ENCODE results near the gene IRF5. TPM values are rescaled to one million over a fixed set of nuclear protein-coding genes. Genes with fewer than 3 reads are reported as not detected.

Gene IRF5
- total RNA-seq, 1 experiment from 2014 or later = 0.74 TPM

DNA sequence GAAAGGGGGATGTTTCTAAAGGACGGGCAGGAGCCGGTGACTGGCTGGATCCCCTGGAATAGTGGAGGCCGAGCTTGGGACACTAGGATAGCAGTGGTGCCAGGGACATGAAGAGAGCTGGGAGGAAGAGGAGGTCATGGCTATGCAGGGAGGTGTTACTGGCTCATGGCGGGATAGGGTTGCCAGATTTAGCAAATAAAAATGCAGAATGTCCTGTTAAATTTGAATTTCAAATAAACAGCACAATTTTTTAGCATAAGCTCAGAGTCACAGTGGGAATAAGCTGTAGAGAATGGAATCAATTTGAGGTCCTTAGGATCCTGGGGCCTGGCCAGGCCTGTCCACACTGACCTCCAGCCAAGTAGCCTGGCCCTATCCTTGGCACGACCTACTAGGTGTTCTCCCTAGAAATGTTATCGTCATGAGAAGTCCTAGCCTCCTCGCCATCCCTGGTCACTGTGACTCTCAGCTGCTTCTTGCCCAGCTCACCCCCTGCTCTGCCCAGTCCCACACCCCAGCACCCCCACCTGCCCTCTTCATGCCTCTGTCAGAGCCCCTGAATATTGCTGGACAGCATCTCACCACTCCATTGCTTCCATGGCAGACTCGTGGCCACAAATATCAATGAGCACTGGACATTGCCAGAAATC, 19.6 kb upstream of the IRF5 start:
- no peak for TF ChIP-seq CTCF (conservative IDR thresholded peaks at IDR 0.05)
- Mint-ChIP-seq H3K4me1 (peaks cover 18 to 44% of the 10 kb centered on the region in 2 experiments), H3K4me3 (no peak overlapping the region), H3K27me3 (ENCODE audit: low read depth) (peaks cover 14% of the 10 kb centered on the region), H3K9me3 (no peaks in the 10 kb centered on the region; a peak in 1 of 5 replicates), H3K36me3 (ENCODE audit: insufficient read depth in 1 of 3, low read depth in 3 of 3) (no peaks in the 10 kb centered on the region), H3K27ac (no peak overlapping the region)
- H3K4ac ChIP-seq (ENCODE audit: low read depth, low read length) = no peak overlapping the region
- H3K23me2 ChIP-seq (ENCODE audit: insufficient read length, low read depth, low read length, poor library complexity, severe bottlenecking) = peaks cover 13% of the 10 kb centered on the region
- no peak overlapping the region for H3K4me2 ChIP-seq (ENCODE audit: insufficient read depth, insufficient read length, low read length)
- no peak overlapping the region for H2BK12ac ChIP-seq (ENCODE audit: insufficient read length, low read depth, low read length)
- H3K27ac ChIP-seq (ENCODE audit: insufficient read length, low read depth, low read length) = no peak overlapping the region
- H3K9ac ChIP-seq (ENCODE audit: extremely low read depth, insufficient read length, low read length) = no peak overlapping the region
- H3K79me1 ChIP-seq (ENCODE audit: insufficient read depth, low read depth, low read length, poor library complexity, severe bottlenecking) = no peaks in the 10 kb centered on the region
- peaks cover 3% of the 10 kb centered on the region; the same call in 1 of the 2 replicates for H3K4me1 ChIP-seq (ENCODE audit: insufficient read depth, low read length)
- no peak overlapping the region for H2BK15ac ChIP-seq (ENCODE audit: low read depth, low read length)
- DNase-seq = no peak
- H2BK120ac ChIP-seq (ENCODE audit: low read depth, low read length, poor library complexity, severe bottlenecking) = no peak overlapping the region
- H3K79me2 ChIP-seq (ENCODE audit: insufficient read depth, low read length) = no peaks in the 10 kb centered on the region
- H3K18ac ChIP-seq (ENCODE audit: insufficient read length, low read depth, low read length) = no peak overlapping the region
- no peak overlapping the region for H3K56ac ChIP-seq (ENCODE audit: insufficient read length, low read depth, low read length)
- H3K23ac ChIP-seq (ENCODE audit: insufficient read length, low read depth, low read length) = no peak overlapping the region
- no peak overlapping the region for H3T11ph ChIP-seq (ENCODE audit: low read length)
- no peak overlapping the region for H4K8ac ChIP-seq (replicated peaks; ENCODE audit: insufficient read length, low read depth, low read length)
- no peaks in the 10 kb centered on the region for H3K9me3 ChIP-seq (ENCODE audit: control insufficient read depth, low read depth, low read length)
- no peak overlapping the region for H2AFZ ChIP-seq (ENCODE audit: low read length)
- H2BK20ac ChIP-seq (ENCODE audit: low read depth, low read length, poor library complexity, severe bottlenecking) = no peak overlapping the region
- no peaks in the 10 kb centered on the region for H4K20me1 ChIP-seq (ENCODE audit: control insufficient read depth, insufficient read depth, insufficient read length)
- WGBS (ENCODE audit: extremely low coverage, insufficient read length, low lambda C conversion rate) = no CpG with 5 or more reads among the region's 8 CpGs
- H4K91ac ChIP-seq (ENCODE audit: insufficient read length, low read depth, low read length) = no peak overlapping the region
- H2BK5ac ChIP-seq (ENCODE audit: insufficient read length, low read length) = no peak overlapping the region
- peaks cover 10% of the 10 kb centered on the region; the same call in 1 of the 2 replicates for H3K27me3 ChIP-seq (ENCODE audit: insufficient read depth, low read length)
- H4K5ac ChIP-seq (ENCODE audit: insufficient read length, low read depth, low read length) = no peak overlapping the region
- H3K14ac ChIP-seq (ENCODE audit: insufficient read depth, low read length) = no peak overlapping the region
- H2AK5ac ChIP-seq (ENCODE audit: insufficient read length, low read length) = no peak overlapping the region

Data from H9 (cell line).